GM12891 (cell line): Measurements from ENCODE around the gene DAZAP1.

ENCODE experiments used
- PAX5 ChIP-seq: IDR thresholded peaks from 2 replicates; pipeline ENCODE4 v1.6.1; 2011; ENCODE audit warnings: low read length, moderate library complexity, mild to moderate bottlenecking; ENCODE audit not compliant: insufficient read depth, severe bottlenecking
- POLR2A ChIP-seq: IDR thresholded peaks from 2 replicates; pipeline ENCODE4 v1.6.1; 2011; ENCODE audit warnings: low read depth, low read length, control low read depth
- POLR2AphosphoS5 ChIP-seq: IDR thresholded peaks from 2 replicates; pipeline ENCODE4 v1.6.1; 2011; ENCODE audit warnings: low read depth, low read length, control low read depth
- POU2F2 ChIP-seq: IDR thresholded peaks from 2 replicates; pipeline ENCODE4 v1.6.1; 2011; ENCODE audit warnings: low read depth, mild to moderate bottlenecking, control low read depth, low read length, moderate library complexity
- TAF1 ChIP-seq: IDR thresholded peaks from 2 replicates; pipeline ENCODE4 v1.6.1; 2011; ENCODE audit warnings: low read depth, low read length, control low read depth

GRCh38 chr19:1417681-1418495, 10.5 kb downstream of the DAZAP1 start:
- TF ChIP-seq POLR2A: no peak
- 0 out of 2 replicates have a peak, but pooled peaks have one; percentile 5 for TF ChIP-seq POLR2AphosphoS5
- no peak for TF ChIP-seq POU2F2
- no peak for TF ChIP-seq PAX5
- no peak for TF ChIP-seq TAF1
